Measurements from ENCODE around the gene NFE2L1.

DNA sequence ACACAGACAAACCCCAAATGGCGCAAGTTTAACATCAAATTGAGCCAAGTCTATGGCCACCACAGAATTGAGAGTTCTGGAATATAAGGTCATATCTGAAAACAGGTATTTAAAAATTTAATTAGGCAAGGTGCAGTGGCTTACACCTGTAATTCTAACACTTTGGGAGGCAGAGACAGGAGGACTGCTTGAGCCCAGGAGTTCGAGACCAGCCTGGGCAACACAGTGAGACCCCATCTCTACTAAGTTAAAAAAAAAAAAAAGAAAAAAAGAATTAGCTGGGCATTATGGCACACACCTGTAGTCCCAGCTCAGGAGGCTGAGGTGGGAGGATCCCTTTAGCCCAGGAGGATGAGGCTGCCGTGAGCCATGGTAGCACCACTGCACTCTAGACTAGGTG lies 19.1 kb downstream of the NFE2L1 start:
- TF ChIP-seq EWSR1 (IDR thresholded peaks at IDR 0.05; ENCODE audit: borderline replicate concordance, low read depth, partially characterized antibody): no peak
- TF ChIP-seq MYC (IDR thresholded peaks at IDR 0.05; ENCODE audit: low read depth, low read length): no peak
- TF ChIP-seq MYC (CRISPR knock-in tag; IDR thresholded peaks at IDR 0.05; ENCODE audit: borderline replicate concordance, low read depth): no peak
- no peak for TF ChIP-seq RNF2 (IDR thresholded peaks at IDR 0.05)
- TF ChIP-seq BHLHE40 (IDR thresholded peaks at IDR 0.05; ENCODE audit: low read length): no peak
- TF ChIP-seq, protein P1, sequence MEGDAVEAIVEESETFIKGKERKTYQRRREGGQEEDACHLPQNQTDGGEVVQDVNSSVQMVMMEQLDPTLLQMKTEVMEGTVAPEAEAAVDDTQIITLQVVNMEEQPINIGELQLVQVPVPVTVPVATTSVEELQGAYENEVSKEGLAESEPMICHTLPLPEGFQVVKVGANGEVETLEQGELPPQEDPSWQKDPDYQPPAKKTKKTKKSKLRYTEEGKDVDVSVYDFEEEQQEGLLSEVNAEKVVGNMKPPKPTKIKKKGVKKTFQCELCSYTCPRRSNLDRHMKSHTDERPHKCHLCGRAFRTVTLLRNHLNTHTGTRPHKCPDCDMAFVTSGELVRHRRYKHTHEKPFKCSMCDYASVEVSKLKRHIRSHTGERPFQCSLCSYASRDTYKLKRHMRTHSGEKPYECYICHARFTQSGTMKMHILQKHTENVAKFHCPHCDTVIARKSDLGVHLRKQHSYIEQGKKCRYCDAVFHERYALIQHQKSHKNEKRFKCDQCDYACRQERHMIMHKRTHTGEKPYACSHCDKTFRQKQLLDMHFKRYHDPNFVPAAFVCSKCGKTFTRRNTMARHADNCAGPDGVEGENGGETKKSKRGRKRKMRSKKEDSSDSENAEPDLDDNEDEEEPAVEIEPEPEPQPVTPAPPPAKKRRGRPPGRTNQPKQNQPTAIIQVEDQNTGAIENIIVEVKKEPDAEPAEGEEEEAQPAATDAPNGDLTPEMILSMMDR (IDR thresholded peaks at IDR 0.05 in 2 of 3, conservative IDR thresholded peaks at IDR 0.05 in 1 of 3; ENCODE audit: insufficient read depth in 2 of 3, low read depth in 1 of 3, low read length in 3 of 3): no peak
- TF ChIP-seq, protein P2, sequence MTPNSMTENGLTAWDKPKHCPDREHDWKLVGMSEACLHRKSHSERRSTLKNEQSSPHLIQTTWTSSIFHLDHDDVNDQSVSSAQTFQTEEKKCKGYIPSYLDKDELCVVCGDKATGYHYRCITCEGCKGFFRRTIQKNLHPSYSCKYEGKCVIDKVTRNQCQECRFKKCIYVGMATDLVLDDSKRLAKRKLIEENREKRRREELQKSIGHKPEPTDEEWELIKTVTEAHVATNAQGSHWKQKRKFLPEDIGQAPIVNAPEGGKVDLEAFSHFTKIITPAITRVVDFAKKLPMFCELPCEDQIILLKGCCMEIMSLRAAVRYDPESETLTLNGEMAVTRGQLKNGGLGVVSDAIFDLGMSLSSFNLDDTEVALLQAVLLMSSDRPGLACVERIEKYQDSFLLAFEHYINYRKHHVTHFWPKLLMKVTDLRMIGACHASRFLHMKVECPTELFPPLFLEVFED (CRISPR knock-in tag; conservative IDR thresholded peaks at IDR 0.05): no peak
- TF ChIP-seq, protein P3, sequence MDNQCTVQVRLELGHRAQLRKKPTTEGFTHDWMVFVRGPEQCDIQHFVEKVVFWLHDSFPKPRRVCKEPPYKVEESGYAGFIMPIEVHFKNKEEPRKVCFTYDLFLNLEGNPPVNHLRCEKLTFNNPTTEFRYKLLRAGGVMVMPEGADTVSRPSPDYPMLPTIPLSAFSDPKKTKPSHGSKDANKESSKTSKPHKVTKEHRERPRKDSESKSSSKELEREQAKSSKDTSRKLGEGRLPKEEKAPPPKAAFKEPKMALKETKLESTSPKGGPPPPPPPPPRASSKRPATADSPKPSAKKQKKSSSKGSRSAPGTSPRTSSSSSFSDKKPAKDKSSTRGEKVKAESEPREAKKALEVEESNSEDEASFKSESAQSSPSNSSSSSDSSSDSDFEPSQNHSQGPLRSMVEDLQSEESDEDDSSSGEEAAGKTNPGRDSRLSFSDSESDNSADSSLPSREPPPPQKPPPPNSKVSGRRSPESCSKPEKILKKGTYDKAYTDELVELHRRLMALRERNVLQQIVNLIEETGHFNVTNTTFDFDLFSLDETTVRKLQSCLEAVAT (IDR thresholded peaks at IDR 0.05): no peak
